H7 (cell line): Measurements from ENCODE around the gene GNA14. TPM values are rescaled to one million over a fixed set of nuclear protein-coding genes. Genes with fewer than 3 reads are reported as not detected.
"Not testable (repeated sequence)": the region's sequence is repeated elsewhere in the genome, so short reads cannot be mapped to it uniquely, and the experiment has no call there.

Source experiments
- DNase-seq: peaks from one replicate; pipeline ENCODE4 v3.0.0; 2012
- H3K27me3 ChIP-seq: 2 replicates; pipeline ENCODE4 v1.6.0; 2011; ENCODE audit warnings: mild to moderate bottlenecking, low read length; ENCODE audit not compliant: control insufficient read depth, insufficient read depth
- H3K36me3 ChIP-seq: replicated peaks from 2 replicates; pipeline ENCODE4 v1.5.1; 2011; ENCODE audit warnings: low read length; ENCODE audit not compliant: control insufficient read depth, insufficient read depth
- H3K4me3 ChIP-seq: 2 replicates; pipeline ENCODE4 v1.5.1; 2011; ENCODE audit warnings: low read depth, mild to moderate bottlenecking, control low read depth, low read length, moderate library complexity; ENCODE audit not compliant: insufficient read depth
- total RNA-seq: library from RNA; depleted of rRNA; stranded (reverse); fragments of >200 nt; shearing (Covaris generic); gene quantifications from 2 replicates; pipeline ENCODE4 v1.2.3, GENCODE V29; 2014; rRNA removed

Gene GNA14
- 5.5 and 7.1 TPM in 2 replicates for total RNA-seq

- DNase-seq, result peak; percentile 84
- Histone ChIP-seq H3K36me3 (no peaks in the 10 kb centered on the region), H3K4me3 (peak within 1 kb of the TSS; percentile 60), H3K27me3 (peaks cover 15% of the 10 kb centered on the region; the same call in 1 of the 2 replicates)
Measured at GRCh38 chr9:77648234-77649108, at the start of gene GNA14. GNA14 (minus strand) TSS chr9:77648322; CDS start chr9:77647793, 529 bp downstream.

- Histone ChIP-seq H3K27me3 (no peaks in the 10 kb centered on the region; the same call in 1 of the 2 replicates), H3K4me3 (no peak overlapping the region), H3K36me3 (no peaks in the 10 kb centered on the region)
- no peak for DNase-seq
Measured at GRCh38 chr9:77697238-77697984, 49.3 kb upstream of the GNA14 start.

GRCh38 chr9:77690723-77691122, 42.6 kb upstream of the GNA14 start:
- H3K27me3 ChIP-seq, DNase-seq, H3K4me3 ChIP-seq, H3K36me3 ChIP-seq: not testable (repeated sequence)

GRCh38 chr9:77690119-77690518, 42.0 kb upstream of the GNA14 start:
- not testable (repeated sequence) for H3K36me3 ChIP-seq, DNase-seq, H3K27me3 ChIP-seq, H3K4me3 ChIP-seq

GRCh38 chr9:77687737-77688136, 39.6 kb upstream of the GNA14 start:
- H3K36me3 ChIP-seq, DNase-seq, H3K4me3 ChIP-seq: not testable (repeated sequence)

GRCh38 chr9:77680581-77680980, 32.5 kb upstream of the GNA14 start:
- Histone ChIP-seq H3K36me3 (no peaks in the 10 kb centered on the region), H3K4me3 (no peak overlapping the region), H3K27me3 (no peaks in the 10 kb centered on the region)
- DNase-seq, result no peak

More at GRCh38 chr9:77687737-77688136, 39.6 kb upstream of the GNA14 start:
- H3K27me3 ChIP-seq, result not testable (repeated sequence)

- H3K27me3 ChIP-seq, result no peaks in the 10 kb centered on the region
- no peak overlapping the region for H3K4me3 ChIP-seq
- H3K36me3 ChIP-seq, result no peaks in the 10 kb centered on the region
- DNase-seq, result no peak
Measured at GRCh38 chr9:77679661-77680368, 31.7 kb upstream of the GNA14 start.

- no peak for DNase-seq
- Histone ChIP-seq H3K27me3 (no peaks in the 10 kb centered on the region), H3K36me3 (no peaks in the 10 kb centered on the region), H3K4me3 (no peak overlapping the region)
Measured at GRCh38 chr9:77679088-77679487, 31.0 kb upstream of the GNA14 start.

GRCh38 chr9:77677957-77678535, 29.9 kb upstream of the GNA14 start:
- no peaks in the 10 kb centered on the region for H3K36me3 ChIP-seq
- no peak for DNase-seq

GRCh38 chr9:77677397-77677796, 29.3 kb upstream of the GNA14 start:
- H3K27me3 ChIP-seq, result no peaks in the 10 kb centered on the region
- DNase-seq, result no peak
- H3K36me3 ChIP-seq, result no peaks in the 10 kb centered on the region
- no peak overlapping the region for H3K4me3 ChIP-seq

More at GRCh38 chr9:77677957-77678535, 29.9 kb upstream of the GNA14 start:
- no peak overlapping the region for H3K4me3 ChIP-seq
- H3K27me3 ChIP-seq, result no peaks in the 10 kb centered on the region

- Histone ChIP-seq H3K4me3 (no peak overlapping the region), H3K27me3 (no peaks in the 10 kb centered on the region), H3K36me3 (no peaks in the 10 kb centered on the region)
- DNase-seq, result no peak
Measured at GRCh38 chr9:77673941-77674791, 26.0 kb upstream of the GNA14 start.

GRCh38 chr9:77672183-77672582, 24.1 kb upstream of the GNA14 start:
- no peak for DNase-seq
- no peak overlapping the region for H3K4me3 ChIP-seq
- H3K27me3 ChIP-seq, result no peaks in the 10 kb centered on the region
- no peaks in the 10 kb centered on the region for H3K36me3 ChIP-seq

- no peak overlapping the region for H3K4me3 ChIP-seq
- DNase-seq, result no peak
- H3K36me3 ChIP-seq, result no peaks in the 10 kb centered on the region
- no peaks in the 10 kb centered on the region for H3K27me3 ChIP-seq
Measured at GRCh38 chr9:77667151-77667550, 19.0 kb upstream of the GNA14 start.
